ENCODE results near the gene AIRE.

DNA sequence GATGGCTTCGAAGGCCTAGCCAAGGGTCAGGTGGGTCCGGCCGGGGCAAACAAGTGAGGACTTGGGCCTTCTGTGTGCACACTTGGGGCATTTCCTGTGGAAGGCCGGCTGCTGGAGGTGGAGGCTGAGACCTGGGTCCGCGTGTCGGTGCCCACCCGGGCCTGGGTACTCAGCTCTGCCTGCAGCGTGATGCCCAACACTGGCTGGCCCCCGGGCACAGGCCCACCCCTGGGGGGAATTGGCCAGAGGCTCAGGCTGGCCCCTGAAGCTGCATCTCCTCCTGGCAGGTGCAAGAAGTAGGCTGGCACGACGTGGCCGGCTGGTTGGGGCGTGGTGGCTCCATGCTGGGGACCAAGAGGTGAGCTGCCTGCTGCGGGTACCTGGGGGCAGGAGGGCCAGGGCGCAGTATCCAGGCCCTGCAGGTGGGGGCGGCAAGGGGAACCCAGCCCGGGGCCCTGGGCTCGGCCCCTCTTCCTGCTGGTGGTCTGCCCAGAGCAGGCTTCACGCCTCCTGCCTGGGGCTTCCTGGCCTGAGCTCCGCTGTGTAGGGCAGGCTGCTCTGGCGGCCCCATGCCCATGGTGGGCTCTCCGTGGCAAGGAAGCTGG lies 36.3 kb downstream of the AIRE start:
- TF ChIP-seq, protein P1, sequence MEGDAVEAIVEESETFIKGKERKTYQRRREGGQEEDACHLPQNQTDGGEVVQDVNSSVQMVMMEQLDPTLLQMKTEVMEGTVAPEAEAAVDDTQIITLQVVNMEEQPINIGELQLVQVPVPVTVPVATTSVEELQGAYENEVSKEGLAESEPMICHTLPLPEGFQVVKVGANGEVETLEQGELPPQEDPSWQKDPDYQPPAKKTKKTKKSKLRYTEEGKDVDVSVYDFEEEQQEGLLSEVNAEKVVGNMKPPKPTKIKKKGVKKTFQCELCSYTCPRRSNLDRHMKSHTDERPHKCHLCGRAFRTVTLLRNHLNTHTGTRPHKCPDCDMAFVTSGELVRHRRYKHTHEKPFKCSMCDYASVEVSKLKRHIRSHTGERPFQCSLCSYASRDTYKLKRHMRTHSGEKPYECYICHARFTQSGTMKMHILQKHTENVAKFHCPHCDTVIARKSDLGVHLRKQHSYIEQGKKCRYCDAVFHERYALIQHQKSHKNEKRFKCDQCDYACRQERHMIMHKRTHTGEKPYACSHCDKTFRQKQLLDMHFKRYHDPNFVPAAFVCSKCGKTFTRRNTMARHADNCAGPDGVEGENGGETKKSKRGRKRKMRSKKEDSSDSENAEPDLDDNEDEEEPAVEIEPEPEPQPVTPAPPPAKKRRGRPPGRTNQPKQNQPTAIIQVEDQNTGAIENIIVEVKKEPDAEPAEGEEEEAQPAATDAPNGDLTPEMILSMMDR (IDR thresholded peaks at IDR 0.05), result no peak
- TF ChIP-seq POLR2A (IDR thresholded peaks at IDR 0.05) (no peak), EP300 (IDR thresholded peaks at IDR 0.05) (no peak)

All from tibial nerve (tissue), 4 donors.